ENCODE results near the gene COLEC12.

DNA sequence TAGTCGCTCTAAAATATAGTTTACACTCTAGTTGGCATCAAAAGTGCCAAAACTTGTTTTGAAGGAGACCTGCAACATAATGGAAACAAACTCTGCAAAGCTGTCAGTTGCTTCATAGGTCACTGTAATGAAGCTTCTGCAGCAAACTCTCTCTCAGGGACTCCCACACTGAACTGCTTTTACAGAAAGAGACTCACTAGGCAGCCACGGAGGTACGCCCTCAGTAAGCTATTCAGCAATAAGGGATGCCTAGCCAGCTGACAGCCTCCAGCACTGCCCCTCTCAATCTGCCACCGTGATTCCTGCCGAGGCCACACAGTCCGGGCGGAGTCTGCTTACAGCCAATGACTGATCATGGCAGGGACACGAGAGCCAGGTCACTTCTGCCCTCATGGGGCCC is 51.1 kb downstream of the COLEC12 start:
- TF ChIP-seq, protein P1, sequence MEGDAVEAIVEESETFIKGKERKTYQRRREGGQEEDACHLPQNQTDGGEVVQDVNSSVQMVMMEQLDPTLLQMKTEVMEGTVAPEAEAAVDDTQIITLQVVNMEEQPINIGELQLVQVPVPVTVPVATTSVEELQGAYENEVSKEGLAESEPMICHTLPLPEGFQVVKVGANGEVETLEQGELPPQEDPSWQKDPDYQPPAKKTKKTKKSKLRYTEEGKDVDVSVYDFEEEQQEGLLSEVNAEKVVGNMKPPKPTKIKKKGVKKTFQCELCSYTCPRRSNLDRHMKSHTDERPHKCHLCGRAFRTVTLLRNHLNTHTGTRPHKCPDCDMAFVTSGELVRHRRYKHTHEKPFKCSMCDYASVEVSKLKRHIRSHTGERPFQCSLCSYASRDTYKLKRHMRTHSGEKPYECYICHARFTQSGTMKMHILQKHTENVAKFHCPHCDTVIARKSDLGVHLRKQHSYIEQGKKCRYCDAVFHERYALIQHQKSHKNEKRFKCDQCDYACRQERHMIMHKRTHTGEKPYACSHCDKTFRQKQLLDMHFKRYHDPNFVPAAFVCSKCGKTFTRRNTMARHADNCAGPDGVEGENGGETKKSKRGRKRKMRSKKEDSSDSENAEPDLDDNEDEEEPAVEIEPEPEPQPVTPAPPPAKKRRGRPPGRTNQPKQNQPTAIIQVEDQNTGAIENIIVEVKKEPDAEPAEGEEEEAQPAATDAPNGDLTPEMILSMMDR (IDR thresholded peaks at IDR 0.05): no peak
- TF ChIP-seq POLR2A (IDR thresholded peaks at IDR 0.05): no peak
